ENCODE measurements around the gene RAB11FIP4. TPM values are rescaled to one million over a fixed set of nuclear protein-coding genes. Genes with fewer than 3 reads are reported as not detected.
"Not testable (repeated sequence)": the region's sequence is repeated elsewhere in the genome, so short reads cannot be mapped to it uniquely, and the experiment has no call there.

The RAB11FIP4 gene
- total RNA-seq: under 0.01 TPM in 2 replicates

GRCh38 chr17:31391496-31391949 is at the start of gene RAB11FIP4:
Gene RAB11FIP4 (plus strand): TSS chr17:31391675. CDS start chr17:31391853, 178 bp downstream.
- peak; percentile 7 for DNase-seq (ENCODE audit: low read depth)
- TF ChIP-seq, protein P1, sequence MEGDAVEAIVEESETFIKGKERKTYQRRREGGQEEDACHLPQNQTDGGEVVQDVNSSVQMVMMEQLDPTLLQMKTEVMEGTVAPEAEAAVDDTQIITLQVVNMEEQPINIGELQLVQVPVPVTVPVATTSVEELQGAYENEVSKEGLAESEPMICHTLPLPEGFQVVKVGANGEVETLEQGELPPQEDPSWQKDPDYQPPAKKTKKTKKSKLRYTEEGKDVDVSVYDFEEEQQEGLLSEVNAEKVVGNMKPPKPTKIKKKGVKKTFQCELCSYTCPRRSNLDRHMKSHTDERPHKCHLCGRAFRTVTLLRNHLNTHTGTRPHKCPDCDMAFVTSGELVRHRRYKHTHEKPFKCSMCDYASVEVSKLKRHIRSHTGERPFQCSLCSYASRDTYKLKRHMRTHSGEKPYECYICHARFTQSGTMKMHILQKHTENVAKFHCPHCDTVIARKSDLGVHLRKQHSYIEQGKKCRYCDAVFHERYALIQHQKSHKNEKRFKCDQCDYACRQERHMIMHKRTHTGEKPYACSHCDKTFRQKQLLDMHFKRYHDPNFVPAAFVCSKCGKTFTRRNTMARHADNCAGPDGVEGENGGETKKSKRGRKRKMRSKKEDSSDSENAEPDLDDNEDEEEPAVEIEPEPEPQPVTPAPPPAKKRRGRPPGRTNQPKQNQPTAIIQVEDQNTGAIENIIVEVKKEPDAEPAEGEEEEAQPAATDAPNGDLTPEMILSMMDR (IDR thresholded peaks at IDR 0.05; ENCODE audit: insufficient read depth, low read depth, low read length): no peak
- H3K4me3 ChIP-seq (ENCODE audit: low read depth, low read length): peak within 1 kb of the TSS; percentile 40

DNA sequence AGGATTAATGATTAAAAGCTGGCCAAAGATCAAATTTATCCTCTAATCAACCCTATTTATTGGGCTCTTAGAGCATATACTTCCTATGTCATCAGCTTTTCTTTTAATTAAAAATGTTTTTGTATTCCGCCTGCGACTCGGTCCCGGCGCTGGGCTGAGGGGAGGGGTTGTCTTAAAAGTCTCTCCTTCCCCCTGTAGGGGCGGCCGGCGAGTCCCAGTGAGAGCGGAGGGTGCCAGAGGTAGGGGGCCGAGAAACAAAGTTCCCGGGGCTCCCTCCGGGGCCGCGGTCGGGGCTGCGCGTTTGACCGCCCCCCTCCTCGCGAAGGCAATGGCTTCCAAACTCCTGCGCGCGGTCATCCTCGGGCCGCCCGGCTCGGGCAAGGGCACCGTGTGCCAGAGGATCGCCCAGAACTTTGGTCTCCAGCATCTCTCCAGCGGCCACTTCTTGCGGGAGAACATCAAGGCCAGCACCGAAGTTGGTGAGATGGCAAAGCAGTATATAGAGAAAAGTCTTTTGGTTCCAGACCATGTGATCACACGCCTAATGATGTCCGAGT is 46.2 kb upstream of the RAB11FIP4 start:
- DNase-seq (ENCODE audit: low read depth): not testable (repeated sequence)

DNA sequence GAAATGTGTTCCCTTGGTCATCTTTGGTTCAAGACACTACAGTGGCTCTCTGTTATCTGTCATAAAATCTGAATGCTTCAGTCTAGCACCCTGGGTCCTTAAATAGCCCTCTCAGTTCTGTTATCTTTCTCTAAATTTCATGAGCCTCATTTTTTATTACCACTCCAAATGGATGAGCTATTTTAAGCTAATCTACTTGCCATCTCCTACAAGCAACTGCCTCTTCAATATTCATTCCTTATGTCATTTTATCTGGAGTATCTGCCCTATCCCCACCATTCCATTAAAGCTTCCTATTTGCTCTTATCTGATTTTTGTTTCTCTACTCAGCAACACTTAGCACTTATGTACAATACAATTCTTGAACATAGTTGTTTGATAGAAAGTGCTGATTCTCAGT is 42.0 kb upstream of the RAB11FIP4 start:
- H3K4me3 ChIP-seq (ENCODE audit: low read depth, low read length): no peak overlapping the region
- DNase-seq (ENCODE audit: low read depth): no peak
- TF ChIP-seq, protein P1 (IDR thresholded peaks at IDR 0.05; ENCODE audit: insufficient read depth, low read depth, low read length): no peak

More for the DNA sequence above, 46.2 kb upstream of the RAB11FIP4 start:
- H3K4me3 ChIP-seq (ENCODE audit: low read depth, low read length): not testable (repeated sequence)

DNA sequence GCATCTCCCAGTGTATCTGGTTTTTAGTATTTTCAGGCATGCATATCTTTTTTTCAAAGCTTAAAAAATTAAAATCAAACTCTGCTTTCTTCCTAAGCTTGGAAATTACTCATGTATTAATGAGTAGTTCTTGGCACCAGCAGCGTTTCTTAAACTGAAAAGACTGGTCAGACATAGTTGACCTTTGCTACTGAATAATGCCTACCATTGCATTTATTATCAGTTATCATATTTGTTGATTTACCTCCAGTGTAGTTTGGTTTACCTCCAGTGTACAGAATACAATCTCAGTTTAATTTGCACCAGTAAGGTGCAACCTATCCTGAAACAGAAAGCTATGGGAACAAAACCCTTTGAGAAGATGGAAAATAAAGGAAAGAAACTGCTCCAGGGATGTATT is 35.5 kb upstream of the RAB11FIP4 start:
- H3K4me3 ChIP-seq (ENCODE audit: low read depth, low read length): no peak overlapping the region
- DNase-seq (ENCODE audit: low read depth): no peak
- TF ChIP-seq, protein P1 (IDR thresholded peaks at IDR 0.05; ENCODE audit: insufficient read depth, low read depth, low read length): no peak

DNA sequence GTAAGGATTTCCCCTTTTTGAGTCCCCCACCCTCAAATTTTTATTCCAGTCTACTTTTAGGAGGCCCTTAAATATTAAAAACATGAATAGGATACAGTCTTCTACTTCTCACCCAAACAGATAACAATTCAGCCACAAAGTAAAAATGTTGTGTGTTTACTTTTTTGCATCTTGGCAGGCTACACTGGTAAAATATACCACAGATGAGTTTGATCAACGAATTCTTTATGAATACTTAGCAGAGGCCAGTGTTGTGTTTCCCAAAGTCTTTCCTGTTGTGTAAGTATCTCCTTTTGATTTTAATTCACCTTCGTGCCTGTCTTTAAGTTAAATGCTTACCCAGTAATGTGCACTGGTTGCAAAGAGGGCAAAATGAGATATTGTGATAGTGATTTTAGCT is 34.4 kb upstream of the RAB11FIP4 start:
- H3K4me3 ChIP-seq (ENCODE audit: low read depth, low read length): no peak overlapping the region
- TF ChIP-seq, protein P1 (IDR thresholded peaks at IDR 0.05; ENCODE audit: insufficient read depth, low read depth, low read length): no peak
- no peak for DNase-seq (ENCODE audit: low read depth)

- TF ChIP-seq, protein P1 (IDR thresholded peaks at IDR 0.05; ENCODE audit: insufficient read depth, low read depth, low read length): no peak
- no peak overlapping the region for H3K4me3 ChIP-seq (ENCODE audit: low read depth, low read length)
- DNase-seq (ENCODE audit: low read depth): peak; percentile 61
These were observed 33.6 kb upstream of the RAB11FIP4 start for GRCh38 chr17:31357839-31358394.

DNA sequence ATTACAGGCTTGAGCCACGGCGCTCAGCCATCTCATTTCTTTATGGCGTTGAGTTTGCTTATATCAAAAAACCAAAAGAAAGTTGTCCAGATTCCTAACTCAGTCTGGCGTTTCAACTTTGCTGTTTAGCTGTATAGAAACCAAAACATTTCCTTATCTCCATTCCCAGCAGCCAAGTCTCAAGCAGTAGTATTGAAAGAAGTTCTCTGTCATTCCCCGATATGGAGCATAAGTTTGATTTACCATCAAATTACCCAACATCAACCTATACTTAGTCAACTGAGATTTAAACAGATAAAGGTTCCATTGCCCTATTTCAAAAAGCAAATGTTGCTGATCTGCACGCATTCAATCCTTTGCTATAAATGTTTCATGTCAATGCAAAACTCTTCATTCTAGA is 27.5 kb upstream of the RAB11FIP4 start:
- H3K4me3 ChIP-seq (ENCODE audit: low read depth, low read length): no peak overlapping the region
- DNase-seq (ENCODE audit: low read depth): no peak
- TF ChIP-seq, protein P1 (IDR thresholded peaks at IDR 0.05; ENCODE audit: insufficient read depth, low read depth, low read length): no peak

All from fibroblast of villous mesenchyme (primary cell).